ENCODE measurements around the gene KNDC1. TPM values are rescaled to one million over a fixed set of nuclear protein-coding genes. Genes with fewer than 3 reads are reported as not detected.
"Not testable (repeated sequence)": the region's sequence is repeated elsewhere in the genome, so short reads cannot be mapped to it uniquely, and the experiment has no call there.

Gene KNDC1
- total and polyA plus RNA-seq, 3 donors from 2014 or later, result 4.2 to 19.8 (median 13.3) TPM

GRCh38 chr10:133221331-133221730, 61.3 kb downstream of the KNDC1 start:
- Histone ChIP-seq H3K4me1 (peaks cover 4% of the 10 kb centered on the region), H3K4me3 (no peak overlapping the region), H3K27me3 (no peaks in the 10 kb centered on the region), H3K36me3 (ENCODE audit: low read depth, missing control alignments) (no peaks in the 10 kb centered on the region), H3K27ac (no peak overlapping the region), H3K9me3 (no peaks in the 10 kb centered on the region)
- WGBS, 2 donors, result 89 to 91% methylated on average over 11 of the region's 11 CpGs
- intact Hi-C loops (cut with DNase I; ENCODE audit: low total_unique reads), result no loop called here
- DNase-seq, result no peak
- TF ChIP-seq POLR2A (IDR thresholded peaks at IDR 0.05) (no peak), CTCF (IDR thresholded peaks at IDR 0.05) (no peak)

- H3K27ac ChIP-seq; H3K4me3 ChIP-seq; DNase-seq; H3K9me3 ChIP-seq; H3K4me1 ChIP-seq; H3K27me3 ChIP-seq; intact Hi-C loops (cut with DNase I; ENCODE audit: low total_unique reads); H3K36me3 ChIP-seq (ENCODE audit: low read depth, missing control alignments): not testable (repeated sequence)
- WGBS, 2 donors, result 91 to 92% methylated on average over 6 to 18 of the region's 22 CpGs
Measured at GRCh38 chr10:133221756-133222155, 61.7 kb downstream of the KNDC1 start.

GRCh38 chr10:133224076-133224475, 64.1 kb downstream of the KNDC1 start:
- Histone ChIP-seq H3K9me3 (no peaks in the 10 kb centered on the region), H3K4me1 (peaks cover 4% of the 10 kb centered on the region), H3K27me3 (no peaks in the 10 kb centered on the region), H3K4me3 (no peak overlapping the region), H3K27ac (no peak overlapping the region), H3K36me3 (ENCODE audit: low read depth, missing control alignments) (no peaks in the 10 kb centered on the region)
- 74 to 87% methylated on average over 7 to 14 of the region's 14 CpGs for WGBS, 2 donors
- no peak for DNase-seq
- no peak for TF ChIP-seq POLR2A (IDR thresholded peaks at IDR 0.05)
- TF ChIP-seq CTCF (IDR thresholded peaks at IDR 0.05), result no peak
- intact Hi-C loops (cut with DNase I; ENCODE audit: low total_unique reads), result no loop called here

- intact Hi-C loops (cut with DNase I; ENCODE audit: low total_unique reads), result no loop called here
- Histone ChIP-seq H3K27ac (no peak overlapping the region), H3K4me3 (peak overlapping the region in 1 of 2 donors; percentile 13), H3K27me3 (no peaks in the 10 kb centered on the region), H3K9me3 (no peaks in the 10 kb centered on the region), H3K4me1 (peaks cover 4% of the 10 kb centered on the region), H3K36me3 (ENCODE audit: low read depth, missing control alignments) (no peaks in the 10 kb centered on the region)
- WGBS, 2 donors, result 30 to 47% methylated on average over 17 to 25 of the region's 25 CpGs
- DNase-seq, result peak; percentile 81
- no peak for TF ChIP-seq CTCF (IDR thresholded peaks at IDR 0.05)
- TF ChIP-seq POLR2A (IDR thresholded peaks at IDR 0.05), result no peak
Measured at GRCh38 chr10:133224756-133225372, 64.8 kb downstream of the KNDC1 start.

- H3K27ac ChIP-seq, result no peak overlapping the region
- 87 to 96% methylated on average over 12 to 23 of the region's 23 CpGs for WGBS, 2 donors
- H3K4me1 ChIP-seq, result peaks cover 4% of the 10 kb centered on the region
- intact Hi-C loops (cut with DNase I; ENCODE audit: low total_unique reads), result no loop called here
- DNase-seq, result no peak
- H3K9me3 ChIP-seq, result no peaks in the 10 kb centered on the region
- H3K4me3 ChIP-seq, result no peak overlapping the region
- H3K36me3 ChIP-seq (ENCODE audit: low read depth, missing control alignments), result no peaks in the 10 kb centered on the region
- H3K27me3 ChIP-seq, result no peaks in the 10 kb centered on the region
- no peak for TF ChIP-seq POLR2A (IDR thresholded peaks at IDR 0.05)
- TF ChIP-seq CTCF (IDR thresholded peaks at IDR 0.05), result no peak
Measured at GRCh38 chr10:133225707-133226191, 65.7 kb downstream of the KNDC1 start.
